Esophagus squamous epithelium (tissue), 5 donors: ENCODE measurements around the gene GIMAP5. TPM values are rescaled to one million over a fixed set of nuclear protein-coding genes. Genes with fewer than 3 reads are reported as not detected.

Experiments
- DNase-seq: peaks from one replicate; lab custom pipeline; 2025; lab: John Stamatoyannopoulos, UW
- H3K27ac ChIP-seq, 4 donors: fragments of 200-600 bp; sonication (generic); one replicate each; pipeline ENCODE4 v1.5.1; 2016 to 2019; ENCODE audit warnings: mild to moderate bottlenecking in 1 of 4
- H3K27me3 ChIP-seq, 4 donors: fragments of 200-600 bp; sonication (generic); 1 replicate in 3 of 4; 2 replicates in 1 of 4; pipeline versions ENCODE4 v1.5.1 to v1.6.0; 2017 to 2021; ENCODE audit warnings: antibody characterized with exemption in 1 of 4
- H3K36me3 ChIP-seq, 3 donors: fragments of 200-600 bp; sonication (generic); one replicate each; pipeline ENCODE4 v1.5.1; 2016 to 2019
- H3K4me1 ChIP-seq, 3 donors: fragments of 200-600 bp; sonication (generic); one replicate each; pipeline ENCODE4 v1.5.1; 2017 to 2019
- H3K4me3 ChIP-seq, 4 donors: fragments of 200-600 bp; sonication (generic); 1 replicate in 3 of 4; 2 replicates in 1 of 4; pipeline ENCODE4 v1.5.1; 2016 to 2019; ENCODE audit warnings: mild to moderate bottlenecking in 2 of 4, moderate library complexity in 1 of 4
- H3K9me3 ChIP-seq, 3 donors: fragments of 200-600 bp; sonication (generic); one replicate each; pipeline ENCODE4 v1.5.1; 2016 to 2019
- POLR2A ChIP-seq, 4 donors: fragments of 450-650 bp; IDR thresholded peaks; one replicate each; pipeline ENCODE4 v1.6.1; 2017; ENCODE audit warnings: antibody characterized with exemption in 4 of 4, mild to moderate bottlenecking in 4 of 4, moderate library complexity in 3 of 4
- WGBS, 2 donors: methylation state at CpG; one replicate each; pipeline ENCODE4 v1.1.5; 2018; 5-methylcytosine and 5-hydroxymethylcytosine counted together
- intact Hi-C: fragments of 100-400 bp; cut with DNase I; formaldehyde crosslinking; loops from one replicate; pipeline ENCODE4 v1.15.0; 2022
- total RNA-seq, 4 donors: library from RNA; depleted of rRNA; stranded (reverse); fragments of >200 nt; gene quantifications; one replicate each; pipeline ENCODE4 v1.1.0, GENCODE V29; 2016
- TF ChIP-seq, protein P1 (sequence below), 6 experiments: fragments of 450-650 bp in 4 of 6; fragments of 200-600 bp in 2 of 6; sonication (generic) in 2 of 6; IDR thresholded peaks; one replicate each; pipeline ENCODE4 v1.5.1; 2016 to 2019; ENCODE audit warnings: antibody characterized with exemption in 6 of 6, mild to moderate bottlenecking in 4 of 6, moderate library complexity in 4 of 6
- donor health status: DM: yes; HTN: yes; CAD: no.

The GIMAP5 gene
- total RNA-seq, 4 donors from 2014 or later = 0.15 to 29.4 (median 8.2) TPM

- Histone ChIP-seq H3K27me3 (no peaks in the 10 kb centered on the region), H3K36me3 (no peaks in the 10 kb centered on the region), H3K4me1 (peaks cover 0 to 28% (median 10%) of the 10 kb centered on the region in 3 donors), H3K9me3 (peaks cover 0 to 4% (median 0%) of the 10 kb centered on the region in 3 donors), H3K27ac (no peak overlapping the region), H3K4me3 (peak overlapping the region in 1 of 4 donors; percentile 24)
- 6 to 8% methylated on average over 12 of the region's 12 CpGs for WGBS, 2 donors
- intact Hi-C loops = no loop called here
- TF ChIP-seq, protein P1, sequence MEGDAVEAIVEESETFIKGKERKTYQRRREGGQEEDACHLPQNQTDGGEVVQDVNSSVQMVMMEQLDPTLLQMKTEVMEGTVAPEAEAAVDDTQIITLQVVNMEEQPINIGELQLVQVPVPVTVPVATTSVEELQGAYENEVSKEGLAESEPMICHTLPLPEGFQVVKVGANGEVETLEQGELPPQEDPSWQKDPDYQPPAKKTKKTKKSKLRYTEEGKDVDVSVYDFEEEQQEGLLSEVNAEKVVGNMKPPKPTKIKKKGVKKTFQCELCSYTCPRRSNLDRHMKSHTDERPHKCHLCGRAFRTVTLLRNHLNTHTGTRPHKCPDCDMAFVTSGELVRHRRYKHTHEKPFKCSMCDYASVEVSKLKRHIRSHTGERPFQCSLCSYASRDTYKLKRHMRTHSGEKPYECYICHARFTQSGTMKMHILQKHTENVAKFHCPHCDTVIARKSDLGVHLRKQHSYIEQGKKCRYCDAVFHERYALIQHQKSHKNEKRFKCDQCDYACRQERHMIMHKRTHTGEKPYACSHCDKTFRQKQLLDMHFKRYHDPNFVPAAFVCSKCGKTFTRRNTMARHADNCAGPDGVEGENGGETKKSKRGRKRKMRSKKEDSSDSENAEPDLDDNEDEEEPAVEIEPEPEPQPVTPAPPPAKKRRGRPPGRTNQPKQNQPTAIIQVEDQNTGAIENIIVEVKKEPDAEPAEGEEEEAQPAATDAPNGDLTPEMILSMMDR (IDR thresholded peaks at IDR 0.05) = peak; percentile 63 to 86 (median 74)
- no peak for TF ChIP-seq POLR2A (IDR thresholded peaks at IDR 0.05)
- DNase-seq = no peak
These were observed 41.6 kb downstream of the GIMAP5 start for GRCh38 chr7:150778738-150779301.

DNA sequence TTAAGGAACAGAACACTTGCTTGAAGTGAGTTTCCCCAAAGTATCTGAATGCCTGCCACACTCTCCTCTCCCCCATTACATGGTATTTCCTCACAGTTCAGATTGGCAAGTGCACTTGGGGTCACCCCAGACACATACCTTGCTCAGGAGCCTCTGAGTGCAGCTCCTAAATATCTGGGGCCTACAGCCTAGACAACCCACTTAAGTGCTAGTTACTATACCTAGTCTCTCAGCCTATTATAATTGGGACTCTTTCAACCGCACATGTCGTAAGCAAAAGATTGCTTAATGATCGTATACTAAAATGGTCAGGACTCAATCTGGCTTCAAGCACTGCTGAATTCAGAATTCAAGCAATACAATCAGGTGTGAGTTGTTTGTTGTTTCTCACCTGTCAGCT, 43.1 kb downstream of the GIMAP5 start:
- intact Hi-C loops = no loop called here
- no peaks in the 10 kb centered on the region for H3K27me3 ChIP-seq
- WGBS, 2 donors = 0 to 54% methylated on average over 1 to 3 of the region's 3 CpGs
- H3K36me3 ChIP-seq = no peaks in the 10 kb centered on the region
- H3K9me3 ChIP-seq = no peaks in the 10 kb centered on the region
- no peak for DNase-seq
- no peak for TF ChIP-seq POLR2A (IDR thresholded peaks at IDR 0.05)
- TF ChIP-seq, protein P1 (IDR thresholded peaks at IDR 0.05) = no peak
- H3K4me3 ChIP-seq = no peak overlapping the region
- H3K27ac ChIP-seq = peak overlapping the region in 3 of 4 donors; percentile 63 to 70 (median 68)
- peaks cover 4 to 42% (median 23%) of the 10 kb centered on the region in 3 donors for H3K4me1 ChIP-seq

- Histone ChIP-seq H3K27ac (peak overlapping the region in 3 of 4 donors; percentile 63 to 70 (median 68)), H3K9me3 (no peaks in the 10 kb centered on the region), H3K4me3 (no peak overlapping the region), H3K4me1 (peaks cover 4 to 47% (median 24%) of the 10 kb centered on the region in 3 donors), H3K27me3 (no peaks in the 10 kb centered on the region), H3K36me3 (no peaks in the 10 kb centered on the region)
- no peak for DNase-seq
- TF ChIP-seq, protein P1 (IDR thresholded peaks at IDR 0.05) = no peak
- TF ChIP-seq POLR2A (IDR thresholded peaks at IDR 0.05) = no peak
- intact Hi-C loops = no loop called here
- 20 to 33% methylated on average over 3 of the region's 3 CpGs for WGBS, 2 donors
These were observed 43.9 kb downstream of the GIMAP5 start for GRCh38 chr7:150781103-150781502.

GRCh38 chr7:150781961-150782360, 44.7 kb downstream of the GIMAP5 start:
- Histone ChIP-seq H3K9me3 (no peaks in the 10 kb centered on the region), H3K27me3 (peaks cover 0 to 5% (median 0%) of the 10 kb centered on the region in 4 donors), H3K36me3 (no peaks in the 10 kb centered on the region), H3K4me3 (no peak overlapping the region), H3K27ac (peak overlapping the region in 3 of 4 donors; percentile 34 to 70 (median 63)), H3K4me1 (peaks cover 4 to 51% (median 29%) of the 10 kb centered on the region in 3 donors)
- 69 to 78% methylated on average over 1 to 2 of the region's 2 CpGs for WGBS, 2 donors
- no peak for DNase-seq
- TF ChIP-seq, protein P1 (IDR thresholded peaks at IDR 0.05) = no peak
- TF ChIP-seq POLR2A (IDR thresholded peaks at IDR 0.05) = no peak
- intact Hi-C loops = no loop called here

- intact Hi-C loops = no loop called here
- no peaks in the 10 kb centered on the region for H3K36me3 ChIP-seq
- peaks cover 0 to 15% (median 0%) of the 10 kb centered on the region in 4 donors for H3K27me3 ChIP-seq
- no peak overlapping the region for H3K4me3 ChIP-seq
- no peaks in the 10 kb centered on the region for H3K9me3 ChIP-seq
- no peak for DNase-seq
- H3K4me1 ChIP-seq = peaks cover 4 to 64% (median 45%) of the 10 kb centered on the region in 3 donors
- TF ChIP-seq, protein P1 (IDR thresholded peaks at IDR 0.05) = no peak
- TF ChIP-seq POLR2A (IDR thresholded peaks at IDR 0.05) = no peak
- 54 to 59% methylated on average over 9 of the region's 9 CpGs for WGBS, 2 donors
- H3K27ac ChIP-seq = peak overlapping the region in 3 of 4 donors; percentile 60 to 85 (median 76)
These were observed 47.0 kb downstream of the GIMAP5 start for GRCh38 chr7:150784120-150784736.
